ENCODE measurements around the gene CELF2. TPM values are rescaled to one million over a fixed set of nuclear protein-coding genes. Genes with fewer than 3 reads are reported as not detected.

Gene CELF2
- total RNA-seq, 2 donors from 2014 or later, result 10.4 to 11.2 TPM

DNA sequence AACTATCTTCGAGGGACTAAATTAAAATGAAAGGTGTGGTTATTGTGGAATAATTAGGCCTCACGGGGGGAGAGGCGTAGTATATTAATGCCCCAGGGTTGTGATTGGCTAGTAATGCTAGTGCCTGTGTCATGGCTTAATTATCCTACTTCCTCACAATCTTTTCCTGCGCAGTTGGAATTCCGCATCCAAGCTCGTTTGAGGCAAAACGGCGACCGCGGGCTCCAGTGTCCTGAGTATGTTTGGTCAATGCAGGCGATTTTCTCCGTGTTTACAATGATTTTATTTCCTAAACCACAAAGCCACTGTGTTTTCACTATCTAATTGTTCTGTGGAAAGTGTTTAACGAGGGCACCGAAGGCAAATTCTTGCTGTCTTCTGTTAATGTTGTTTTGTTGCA, 282.9 kb downstream of the CELF2 start:
- WGBS, 2 donors, result 75% methylated on average over 14 of the region's 14 CpGs
- no peak for TF ChIP-seq POLR2A (IDR thresholded peaks at IDR 0.05)
- TF ChIP-seq, protein P1, sequence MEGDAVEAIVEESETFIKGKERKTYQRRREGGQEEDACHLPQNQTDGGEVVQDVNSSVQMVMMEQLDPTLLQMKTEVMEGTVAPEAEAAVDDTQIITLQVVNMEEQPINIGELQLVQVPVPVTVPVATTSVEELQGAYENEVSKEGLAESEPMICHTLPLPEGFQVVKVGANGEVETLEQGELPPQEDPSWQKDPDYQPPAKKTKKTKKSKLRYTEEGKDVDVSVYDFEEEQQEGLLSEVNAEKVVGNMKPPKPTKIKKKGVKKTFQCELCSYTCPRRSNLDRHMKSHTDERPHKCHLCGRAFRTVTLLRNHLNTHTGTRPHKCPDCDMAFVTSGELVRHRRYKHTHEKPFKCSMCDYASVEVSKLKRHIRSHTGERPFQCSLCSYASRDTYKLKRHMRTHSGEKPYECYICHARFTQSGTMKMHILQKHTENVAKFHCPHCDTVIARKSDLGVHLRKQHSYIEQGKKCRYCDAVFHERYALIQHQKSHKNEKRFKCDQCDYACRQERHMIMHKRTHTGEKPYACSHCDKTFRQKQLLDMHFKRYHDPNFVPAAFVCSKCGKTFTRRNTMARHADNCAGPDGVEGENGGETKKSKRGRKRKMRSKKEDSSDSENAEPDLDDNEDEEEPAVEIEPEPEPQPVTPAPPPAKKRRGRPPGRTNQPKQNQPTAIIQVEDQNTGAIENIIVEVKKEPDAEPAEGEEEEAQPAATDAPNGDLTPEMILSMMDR (IDR thresholded peaks at IDR 0.05), result no peak
- H3K36me3 ChIP-seq (replicated peaks in 1 of 2; ENCODE audit: insufficient read depth in 1 of 2, low read depth in 2 of 2), result no peaks in the 10 kb centered on the region

DNA sequence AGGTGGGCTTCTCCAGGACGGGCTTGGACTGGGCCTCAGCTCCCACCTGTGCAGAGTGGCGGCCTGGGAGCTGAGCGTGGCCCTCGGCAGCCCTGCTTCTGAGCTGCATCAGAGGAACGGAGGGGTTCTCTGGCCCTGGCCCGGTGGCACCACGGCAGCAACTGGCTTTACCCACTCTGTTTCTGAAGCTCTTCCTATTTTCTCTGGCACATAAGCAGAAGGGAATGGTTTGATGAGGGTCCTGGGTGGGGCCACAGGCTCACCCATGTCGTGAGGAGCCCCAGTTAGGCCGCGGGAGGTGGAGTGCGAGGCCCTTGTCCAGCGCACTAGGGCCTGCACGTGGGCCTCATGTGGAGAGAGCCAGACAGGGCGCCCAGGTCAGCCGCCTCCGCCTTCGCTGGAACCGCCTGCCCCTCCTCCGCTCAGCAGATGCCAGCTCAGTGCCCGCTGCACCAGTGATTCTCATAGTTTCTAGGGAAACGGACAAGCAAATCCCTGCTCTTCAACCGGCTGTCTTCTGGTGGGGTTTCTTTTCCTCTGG, 284.0 kb downstream of the CELF2 start:
- H3K27me3 ChIP-seq, result no peaks in the 10 kb centered on the region
- ATAC-seq, result no peak
- WGBS, 2 donors, result 85 to 88% methylated on average over 20 to 22 of the region's 22 CpGs
- DNase-seq, result no peak
- no peak overlapping the region for H3K4me3 ChIP-seq
- no peaks in the 10 kb centered on the region for H3K9me3 ChIP-seq
- intact Hi-C loops (cut with DNase I), result no loop called here
- H3K27ac ChIP-seq, result no peak overlapping the region
- no peaks in the 10 kb centered on the region for H3K36me3 ChIP-seq (replicated peaks in 1 of 2; ENCODE audit: insufficient read depth in 1 of 2, low read depth in 2 of 2)
- H3K4me1 ChIP-seq, result no peaks in the 10 kb centered on the region
- TF ChIP-seq, protein P1 (IDR thresholded peaks at IDR 0.05), result no peak

More for the DNA sequence above, 282.9 kb downstream of the CELF2 start:
- intact Hi-C loops (cut with DNase I), result no loop called here
- no peak overlapping the region for H3K4me3 ChIP-seq
- H3K27me3 ChIP-seq, result no peaks in the 10 kb centered on the region
- ATAC-seq, result no peak
- DNase-seq, result no peak
- H3K9me3 ChIP-seq, result no peaks in the 10 kb centered on the region
- no peak overlapping the region for H3K27ac ChIP-seq
- H3K4me1 ChIP-seq, result no peaks in the 10 kb centered on the region

DNA sequence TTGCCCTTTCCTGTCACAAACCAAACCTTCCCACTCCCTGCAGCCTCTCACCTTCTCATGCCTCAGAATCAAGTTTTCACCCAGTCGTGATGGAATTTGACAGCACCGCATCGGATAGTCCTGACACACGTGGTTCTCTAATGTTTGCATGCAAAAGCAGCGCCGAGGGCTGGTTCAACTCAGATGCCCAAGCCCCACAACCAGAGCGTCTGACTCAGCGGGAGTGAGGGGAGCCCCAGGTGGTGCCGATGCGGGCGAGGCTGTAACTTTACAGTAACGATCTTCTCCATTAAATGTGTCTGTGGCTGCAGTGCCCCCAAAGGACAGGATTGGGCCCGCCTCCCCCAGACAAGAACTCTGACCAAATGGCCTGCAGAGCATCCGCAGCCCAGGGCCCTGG, 284.5 kb downstream of the CELF2 start:
- WGBS, 2 donors, result 84 to 90% methylated on average over 14 of the region's 14 CpGs
- intact Hi-C loops (cut with DNase I), result no loop called here
- Histone ChIP-seq H3K36me3 (replicated peaks in 1 of 2; ENCODE audit: insufficient read depth in 1 of 2, low read depth in 2 of 2) (no peaks in the 10 kb centered on the region), H3K4me3 (no peak overlapping the region), H3K4me1 (no peaks in the 10 kb centered on the region), H3K27me3 (no peaks in the 10 kb centered on the region), H3K27ac (no peak overlapping the region), H3K9me3 (no peaks in the 10 kb centered on the region)
- TF ChIP-seq POLR2A (IDR thresholded peaks at IDR 0.05), result no peak
- TF ChIP-seq, protein P1 (IDR thresholded peaks at IDR 0.05), result no peak
- no peak for ATAC-seq
- no peak for DNase-seq

DNA sequence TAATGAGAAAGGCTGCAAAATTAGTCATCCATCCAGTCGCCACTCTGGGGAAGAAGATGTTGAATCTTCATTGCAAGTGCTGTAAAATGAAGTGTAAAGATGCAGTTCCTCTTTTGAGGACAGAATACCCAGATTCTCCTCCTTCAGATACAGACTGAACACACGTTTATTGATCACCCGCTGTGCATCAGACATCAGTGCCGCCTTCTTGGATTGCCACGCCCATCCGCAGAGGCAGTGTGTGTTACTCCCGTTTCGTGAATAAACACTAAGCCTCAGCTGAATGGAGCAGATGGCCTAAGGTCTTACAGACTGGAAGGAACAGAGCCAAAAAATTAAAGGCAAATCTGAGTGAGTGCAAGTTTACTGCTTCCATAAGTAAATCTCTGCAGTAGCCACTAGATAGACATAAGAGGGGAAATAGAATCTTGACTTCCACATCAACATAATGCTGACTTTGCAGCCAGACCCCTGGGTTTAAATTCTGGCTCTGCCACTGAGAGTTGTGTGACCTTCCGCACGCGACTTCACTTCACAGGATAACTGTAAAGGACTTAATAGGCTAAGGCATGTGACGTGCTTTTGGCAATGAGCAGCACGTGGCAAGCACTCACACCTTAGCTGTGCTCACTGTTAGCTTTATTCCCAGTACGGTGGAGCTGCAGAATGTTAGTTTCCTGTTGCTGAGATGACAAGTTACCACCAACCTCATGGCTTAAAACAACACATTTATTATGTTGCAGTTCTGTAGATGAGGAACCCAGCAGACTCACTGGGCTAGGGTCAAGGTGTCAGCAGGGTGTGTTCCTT, 285.9 kb downstream of the CELF2 start:
- H3K4me3 ChIP-seq, result no peak overlapping the region
- no peak for DNase-seq
- ATAC-seq, result no peak
- no peaks in the 10 kb centered on the region for H3K4me1 ChIP-seq
- no peak overlapping the region for H3K27ac ChIP-seq
- H3K9me3 ChIP-seq, result peaks cover 0 to 5% (median 0%) of the 10 kb centered on the region in 3 donors
- no peaks in the 10 kb centered on the region for H3K36me3 ChIP-seq (replicated peaks in 1 of 2; ENCODE audit: insufficient read depth in 1 of 2, low read depth in 2 of 2)
- WGBS, 2 donors, result 77 to 82% methylated on average over 13 to 14 of the region's 14 CpGs
- TF ChIP-seq, protein P1 (IDR thresholded peaks at IDR 0.05), result no peak
- TF ChIP-seq POLR2A (IDR thresholded peaks at IDR 0.05), result no peak
- H3K27me3 ChIP-seq, result no peaks in the 10 kb centered on the region
- intact Hi-C loops (cut with DNase I), result no loop called here

Measured in body of pancreas (tissue), 4 donors.